ENCODE data around the gene IL23R. TPM values are rescaled to one million over a fixed set of nuclear protein-coding genes. Genes with fewer than 3 reads are reported as not detected.

The IL23R gene
- total RNA-seq, 1 experiment from 2014 or later, result not detected

GRCh38 chr1:67230539-67230938, 64.3 kb downstream of the IL23R start:
- Histone ChIP-seq H4K91ac (ENCODE audit: insufficient read length, low read depth, low read length) (no peak overlapping the region), H3K27ac (ENCODE audit: insufficient read length, low read depth, low read length) (no peak overlapping the region), H3K23me2 (ENCODE audit: insufficient read length, low read depth, low read length, poor library complexity, severe bottlenecking) (no peaks in the 10 kb centered on the region), H3T11ph (ENCODE audit: low read length) (no peak overlapping the region), H3K9ac (ENCODE audit: extremely low read depth, insufficient read length, low read length) (no peak overlapping the region), H3K4me1 (ENCODE audit: insufficient read depth, low read length) (no peaks in the 10 kb centered on the region), H3K56ac (ENCODE audit: insufficient read length, low read depth, low read length) (no peak overlapping the region), H3K4ac (ENCODE audit: low read depth, low read length) (no peak overlapping the region), H3K14ac (ENCODE audit: insufficient read depth, low read length) (no peak overlapping the region), H3K79me1 (ENCODE audit: insufficient read depth, low read depth, low read length, poor library complexity, severe bottlenecking) (no peaks in the 10 kb centered on the region), H3K23ac (ENCODE audit: insufficient read length, low read depth, low read length) (no peak overlapping the region), H2BK20ac (ENCODE audit: low read depth, low read length, poor library complexity, severe bottlenecking) (no peak overlapping the region), H3K79me2 (ENCODE audit: insufficient read depth, low read length) (no peaks in the 10 kb centered on the region), H3K4me2 (ENCODE audit: insufficient read depth, insufficient read length, low read length) (no peak overlapping the region), H3K27me3 (ENCODE audit: insufficient read depth, low read length) (no peaks in the 10 kb centered on the region), H4K20me1 (ENCODE audit: control insufficient read depth, insufficient read depth, insufficient read length) (no peaks in the 10 kb centered on the region), H3K18ac (ENCODE audit: insufficient read length, low read depth, low read length) (no peak overlapping the region), H2BK12ac (ENCODE audit: insufficient read length, low read depth, low read length) (no peak overlapping the region), H3K9me3 (ENCODE audit: control insufficient read depth, low read depth, low read length) (no peaks in the 10 kb centered on the region), H2AK5ac (ENCODE audit: insufficient read length, low read length) (no peak overlapping the region), H4K8ac (replicated peaks; ENCODE audit: insufficient read length, low read depth, low read length) (no peak overlapping the region), H2BK5ac (ENCODE audit: insufficient read length, low read length) (no peak overlapping the region), H2BK15ac (ENCODE audit: low read depth, low read length) (no peak overlapping the region), H2BK120ac (ENCODE audit: low read depth, low read length, poor library complexity, severe bottlenecking) (no peak overlapping the region), H2AFZ (ENCODE audit: low read length) (no peak overlapping the region), H4K5ac (ENCODE audit: insufficient read length, low read depth, low read length) (no peak overlapping the region)
- Mint-ChIP-seq H3K27me3 (ENCODE audit: low read depth) (peaks cover 24% of the 10 kb centered on the region), H3K27ac (no peak overlapping the region), H3K4me1 (no peaks in the 10 kb centered on the region), H3K4me3 (no peak overlapping the region), H3K36me3 (ENCODE audit: insufficient read depth in 1 of 3, low read depth in 3 of 3) (peaks cover 0 to 7% (median 3%) of the 10 kb centered on the region in 3 experiments; a peak in 2 of 7 replicates), H3K9me3 (peaks cover 9 to 13% of the 10 kb centered on the region in 2 experiments)
- DNase-seq, result no peak
- no CpG with 5 or more reads among the region's 3 CpGs for whole genome bisulfite sequencing (ENCODE audit: extremely low coverage, insufficient read length, low lambda C conversion rate)
- TF ChIP-seq, protein P1, sequence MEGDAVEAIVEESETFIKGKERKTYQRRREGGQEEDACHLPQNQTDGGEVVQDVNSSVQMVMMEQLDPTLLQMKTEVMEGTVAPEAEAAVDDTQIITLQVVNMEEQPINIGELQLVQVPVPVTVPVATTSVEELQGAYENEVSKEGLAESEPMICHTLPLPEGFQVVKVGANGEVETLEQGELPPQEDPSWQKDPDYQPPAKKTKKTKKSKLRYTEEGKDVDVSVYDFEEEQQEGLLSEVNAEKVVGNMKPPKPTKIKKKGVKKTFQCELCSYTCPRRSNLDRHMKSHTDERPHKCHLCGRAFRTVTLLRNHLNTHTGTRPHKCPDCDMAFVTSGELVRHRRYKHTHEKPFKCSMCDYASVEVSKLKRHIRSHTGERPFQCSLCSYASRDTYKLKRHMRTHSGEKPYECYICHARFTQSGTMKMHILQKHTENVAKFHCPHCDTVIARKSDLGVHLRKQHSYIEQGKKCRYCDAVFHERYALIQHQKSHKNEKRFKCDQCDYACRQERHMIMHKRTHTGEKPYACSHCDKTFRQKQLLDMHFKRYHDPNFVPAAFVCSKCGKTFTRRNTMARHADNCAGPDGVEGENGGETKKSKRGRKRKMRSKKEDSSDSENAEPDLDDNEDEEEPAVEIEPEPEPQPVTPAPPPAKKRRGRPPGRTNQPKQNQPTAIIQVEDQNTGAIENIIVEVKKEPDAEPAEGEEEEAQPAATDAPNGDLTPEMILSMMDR (conservative IDR thresholded peaks at IDR 0.05), result no peak

Data from H9 (cell line).